ENCODE data around the gene STOML2. TPM values are rescaled to one million over a fixed set of nuclear protein-coding genes. Genes with fewer than 3 reads are reported as not detected.
A peak's percentile ranks its signal among the peaks of the same experiment; 100 is the strongest.

The STOML2 gene
- total RNA-seq, 2 experiments from 2014 or later = 130 to 138 TPM

GRCh38 chr9:35051069-35051967 is 51.6 kb downstream of the STOML2 start:
- ChIA-PET POLR2A (interaction anchor here (0.6 to 1.4 kb wide), 7 partner anchors 8 to 152 kb away, joined by 3 to 7 read pairs (median 4); partner anchors contain the start of genes FANCG and VCP), CTCF (interaction anchor here (0.6 to 6.3 kb wide), 38 partner anchors 8 to 679 kb away, joined by 3 to 124 read pairs (median 6); partner anchors contain the start of genes DNAJB5, FANCG, PIGO and STOML2)
- Mint-ChIP-seq H3K4me1 (ENCODE audit: low read depth) (no peaks in the 10 kb centered on the region), H3K4me3 (no peak overlapping the region), H3K36me3 (ENCODE audit: low read depth) (peaks cover 45% of the 10 kb centered on the region), H3K9me3 (ENCODE audit: insufficient read depth) (no peaks in the 10 kb centered on the region), H3K27me3 (ENCODE audit: low read depth) (no peaks in the 10 kb centered on the region), H3K27ac (peak overlapping the region; percentile 28)
- peak; percentile 64 for ATAC-seq
- peak; percentile 66 for DNase-seq

Other genes with a start within 250 kb of the STOML2 start
- gene PHF24, start 144.8 kb downstream of the STOML2 start, total RNA-seq = not detected
- gene DNAJB5, start 113.4 kb downstream of the STOML2 start, total RNA-seq = 1 to 10 TPM; 5.1 to 5.5 TPM
- gene VCP, start 30.5 kb downstream of the STOML2 start, total RNA-seq = 100 to 1,000 TPM; 214 to 217 TPM
- gene FANCG, start 23.2 kb downstream of the STOML2 start, total RNA-seq = 100 to 1,000 TPM; 125 to 136 TPM
- 10 to 100 TPM; 22.6 to 23.0 TPM for gene PIGO, start 6.5 kb downstream of the STOML2 start, total RNA-seq
- gene ATOSB, start 12.7 kb upstream of the STOML2 start, total RNA-seq = 10 to 100 TPM; 14.5 to 17.0 TPM
- under 1 TPM; 0.29 to 0.57 TPM for gene UNC13B, start 58.9 kb upstream of the STOML2 start, total RNA-seq

All from activated CD8-positive, alpha-beta T cell treated with anti-CD3 and anti-CD28 coated beads, Interleukin-2, amount 10 ng/mL, durations not matched to agents 7 days and 5 days (primary cell).